HCT116 (cell line): ENCODE data around the gene DNM1. TPM values are rescaled to one million over a fixed set of nuclear protein-coding genes. Genes with fewer than 3 reads are reported as not detected.

Experiments used
- ATAC-seq: fragments of 200-7000 bp; cut with Tn5 transposase; 2 replicates; pipeline ENCODE4 v1.9.1; 2020; ENCODE audit warnings: mild to moderate bottlenecking, moderate library complexity
- BruUV-seq: library from RNA; stranded (reverse); fragments of 400-500 nt; replicated peaks from 2 replicates; lab custom pipeline; 2021; lab: Mats Ljungman, UMichigan
- CTCF ChIA-PET: fragments of 300-600 bp; sonication (Branson Sonifier 250); formaldehyde crosslinking; loops from one replicate; lab custom pipeline; 2021; ENCODE audit warnings: antibody characterized with exemption; lab: Charles Lee
- POLR2A ChIA-PET: fragments of 300-600, 350-600 bp; sonication (Branson Sonifier 250); formaldehyde crosslinking; loops from one replicate; lab custom pipeline; 2021; ENCODE audit warnings: antibody characterized with exemption; lab: Charles Lee
- RAD21 ChIA-PET, 2 experiments: fragments of 300-600 bp; sonication (Branson Sonifier 250); formaldehyde crosslinking; loops; one replicate each; lab custom pipeline; 2023; ENCODE audit warnings: low total read pairs in 2 of 2; ENCODE audit not compliant: uncharacterized antibody in 2 of 2, unreplicated experiment in 2 of 2, low non-redundant PET in 1 of 2; lab: Charles Lee
- DNase-seq: peaks from one replicate; pipeline ENCODE4 v3.0.0-alpha.2; 2010; ENCODE audit warnings: low read depth, low spot score
- H2AFZ ChIP-seq: fragments of 200-600 bp; shearing (Covaris generic), sonication (generic); 2 replicates; pipeline ENCODE4 v1.6.1; 2017; ENCODE audit warnings: low read depth, mixed run types, mixed read lengths, antibody characterized with exemption, low read length; ENCODE audit not compliant: poor library complexity, severe bottlenecking
- H3K27ac ChIP-seq: 2 replicates; pipeline ENCODE4 v1.5.1; 2012; ENCODE audit warnings: low read depth, low read length
- H3K27me3 ChIP-seq: fragments of 200-600 bp; sonication (generic); 2 replicates; pipeline ENCODE4 v1.6.1; 2016; ENCODE audit warnings: mixed run types, low read length, mixed read lengths; ENCODE audit not compliant: insufficient read depth
- H3K36me3 ChIP-seq, 2 experiments: fragments of 200-500 bp in 1 of 2; fragments of 200-600 bp in 1 of 2; sonication (Bioruptor generic) in 1 of 2; sonication (generic) in 1 of 2; 2 replicates each; pipeline versions ENCODE4 v1.5.1 to v1.6.1; 2014 to 2016; ENCODE audit warnings: low read length in 2 of 2, inconsistent platforms in 1 of 2, mixed read lengths in 1 of 2, mixed run types in 1 of 2; ENCODE audit not compliant: insufficient read depth in 2 of 2, control insufficient read depth in 1 of 2
- H3K4me1 ChIP-seq, 2 experiments: fragments of 200-600 bp in 1 of 2; sonication (generic) in 1 of 2; 2 replicates each; pipeline versions ENCODE4 v1.5.1 to v1.6.1; 2012 to 2017; ENCODE audit warnings: low read length in 2 of 2, inconsistent platforms in 1 of 2, mild to moderate bottlenecking in 1 of 2, mixed read lengths in 1 of 2, mixed run types in 1 of 2, moderate library complexity in 1 of 2; ENCODE audit not compliant: insufficient read depth in 2 of 2, control insufficient read depth in 1 of 2
- H3K4me2 ChIP-seq: fragments of 200-600 bp; sonication (generic); 2 replicates; pipeline ENCODE4 v1.6.1; 2017; ENCODE audit warnings: mixed run types, low read length, mixed read lengths
- H3K4me3 ChIP-seq, 2 experiments: fragments of 200-600 bp in 1 of 2; sonication (generic) in 1 of 2; replicated peaks in 1 of 2; 2 replicates each; pipeline ENCODE4 v1.5.1; 2011 to 2016; ENCODE audit warnings: low read length in 2 of 2, control low read depth in 1 of 2, low read depth in 1 of 2, mild to moderate bottlenecking in 1 of 2, mixed read lengths in 1 of 2, mixed run types in 1 of 2
- H3K79me2 ChIP-seq: fragments of 200-600 bp; sonication (generic); 2 replicates; pipeline ENCODE4 v1.6.1; 2017; ENCODE audit warnings: mild to moderate bottlenecking, mixed run types, low read length, moderate library complexity, mixed read lengths; ENCODE audit not compliant: insufficient read depth
- H3K9ac ChIP-seq: fragments of 200-600 bp; sonication (generic); 2 replicates; pipeline ENCODE4 v1.6.1; 2016; ENCODE audit warnings: low read length, mixed read lengths
- H3K9me2 ChIP-seq: fragments of 200-600 bp; sonication (generic), shearing (Covaris generic); 2 replicates; pipeline ENCODE4 v1.6.1; 2017; ENCODE audit warnings: mixed run types, mild to moderate bottlenecking, moderate library complexity; ENCODE audit not compliant: insufficient read depth
- H3K9me3 ChIP-seq, 2 experiments: fragments of 200-500 bp in 1 of 2; fragments of 200-600 bp in 1 of 2; sonication (Bioruptor generic) in 1 of 2; sonication (generic) in 1 of 2; 2 replicates each; pipeline ENCODE4 v1.6.1; 2014 to 2017; ENCODE audit warnings: low read length in 2 of 2, mixed read lengths in 2 of 2, inconsistent platforms in 1 of 2, low read depth in 1 of 2, mild to moderate bottlenecking in 1 of 2, mixed run types in 1 of 2, moderate library complexity in 1 of 2; ENCODE audit not compliant: control insufficient read depth in 1 of 2, insufficient read depth in 1 of 2
- H4K20me1 ChIP-seq: fragments of 200-600 bp; sonication (generic), shearing (Covaris generic); 2 replicates; pipeline ENCODE4 v1.6.1; 2017; ENCODE audit warnings: mixed run types, mild to moderate bottlenecking, moderate library complexity; ENCODE audit not compliant: insufficient read depth
- CBX3 ChIP-seq: IDR thresholded peaks from 2 replicates; pipeline ENCODE4 v1.6.1; 2012; ENCODE audit warnings: low read depth
- CEBPB ChIP-seq: IDR thresholded peaks from 2 replicates; pipeline ENCODE4 v1.6.1; 2012; ENCODE audit warnings: low read depth
- EGR1 ChIP-seq: IDR thresholded peaks from 2 replicates; pipeline ENCODE4 v1.6.1; 2012; ENCODE audit warnings: low read depth
- FOSL1 ChIP-seq: IDR thresholded peaks from 2 replicates; pipeline ENCODE4 v1.6.1; 2012; ENCODE audit warnings: low read depth
- JUND ChIP-seq: IDR thresholded peaks from 2 replicates; pipeline ENCODE4 v1.6.1; 2012
- POLR2A ChIP-seq: IDR thresholded peaks from 2 replicates; pipeline ENCODE4 v1.7.0; 2011; ENCODE audit warnings: borderline replicate concordance; ENCODE audit not compliant: insufficient read depth, insufficient read length; ENCODE audit errors: extremely low read depth
- POLR2AphosphoS5 ChIP-seq: IDR thresholded peaks from 2 replicates; pipeline ENCODE4 v1.6.1; 2011; ENCODE audit warnings: mild to moderate bottlenecking, low read depth, low read length, moderate library complexity
- RAD21 ChIP-seq: IDR thresholded peaks from 2 replicates; pipeline ENCODE4 v1.6.1; 2012; ENCODE audit warnings: low read depth, mild to moderate bottlenecking
- SIN3A ChIP-seq: IDR thresholded peaks from 2 replicates; pipeline ENCODE4 v1.6.1; 2012; ENCODE audit warnings: low read depth
- SP1 ChIP-seq: IDR thresholded peaks from 2 replicates; pipeline ENCODE4 v1.6.1; 2012; ENCODE audit warnings: low read depth
- YY1 ChIP-seq: IDR thresholded peaks from 2 replicates; pipeline ENCODE4 v1.6.1; 2011; ENCODE audit warnings: low read length, low read depth, moderate library complexity, mild to moderate bottlenecking; ENCODE audit not compliant: insufficient replicate concordance; ENCODE audit errors: extremely low read depth
- ZFX ChIP-seq: fragments of 450-650 bp; IDR thresholded peaks from 2 replicates; pipeline ENCODE4 v1.6.1; 2017
- ZNF274 ChIP-seq: fragments of 200-500 bp; sonication (Bioruptor generic); IDR thresholded peaks from 2 replicates; pipeline ENCODE4 v1.6.1; 2014; ENCODE audit warnings: mild to moderate bottlenecking, low read depth, low read length, inconsistent platforms
- intact Hi-C: fragments of 100-400 bp; cut with micrococcal nuclease; formaldehyde crosslinking; loops from 2 replicates; pipeline ENCODE4 v1.10.0; 2022
- total RNA-seq: library from RNA; stranded (reverse); gene quantifications from one replicate; pipeline ENCODE4 v1.2.1, GENCODE V29; 2021; ENCODE audit not compliant: unreplicated experiment
- TF ChIP-seq, protein P1 (sequence below): IDR thresholded peaks from 2 replicates; pipeline ENCODE4 v1.6.1; 2011; ENCODE audit warnings: mild to moderate bottlenecking, low read length, moderate library complexity; ENCODE audit not compliant: insufficient replicate concordance; ENCODE audit errors: extremely low read depth
- TF ChIP-seq, protein P2 (sequence below): IDR thresholded peaks from 2 replicates; pipeline ENCODE4 v1.6.1; 2012
- TF ChIP-seq, protein P3 (sequence below), 3 experiments: fragments of 200-600 bp in 1 of 3; sonication (generic) in 1 of 3; IDR thresholded peaks in 2 of 3; conservative IDR thresholded peaks in 1 of 3; 2 replicates each; pipeline ENCODE4 v1.5.1; 2012 to 2017; ENCODE audit warnings: low read depth in 2 of 3, low read length in 2 of 3, antibody characterized with exemption in 1 of 3, borderline replicate concordance in 1 of 3, control low read depth in 1 of 3, mild to moderate bottlenecking in 1 of 3, mixed read lengths in 1 of 3, mixed run types in 1 of 3, moderate library complexity in 1 of 3; ENCODE audit not compliant: insufficient read depth in 1 of 3
- TF ChIP-seq, protein P4 (sequence below): IDR thresholded peaks from 2 replicates; pipeline ENCODE4 v1.6.1; 2012

Gene DNM1
- total RNA-seq, 1 experiment from 2014 or later, result 12.0 TPM

DNA sequence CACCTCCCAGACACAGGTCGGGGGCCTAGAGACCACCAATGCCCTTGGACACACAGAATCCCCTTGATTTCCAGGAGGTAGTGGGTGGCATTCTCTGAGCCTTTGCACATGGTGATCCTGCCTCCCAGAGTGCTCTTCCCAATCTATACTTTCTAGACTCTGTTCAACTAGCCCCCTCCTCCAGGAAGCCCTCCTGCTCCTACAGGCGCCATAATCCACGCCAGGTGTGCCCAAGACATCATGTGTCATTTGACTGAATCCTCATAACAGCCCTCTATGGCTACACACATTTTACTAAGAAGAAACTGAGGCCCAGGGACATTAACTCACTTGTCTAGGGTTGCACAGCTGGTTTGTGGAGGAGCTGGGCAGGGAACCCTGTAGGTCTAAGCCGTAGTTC is 36.0 kb upstream of the DNM1 start:
- H3K4me1 ChIP-seq, result no peaks in the 10 kb centered on the region; a peak in 1 of 4 replicates
- no peaks in the 10 kb centered on the region for H4K20me1 ChIP-seq
- DNase-seq, result no peak
- H2AFZ ChIP-seq, result no peak overlapping the region
- no peaks in the 10 kb centered on the region for H3K9me3 ChIP-seq
- H3K9me2 ChIP-seq, result no peaks in the 10 kb centered on the region
- ChIA-PET POLR2A (no interaction called here), CTCF (no interaction called here), RAD21 (no interaction called here)
- no peaks in the 10 kb centered on the region; the same call in 1 of the 2 replicates for H3K79me2 ChIP-seq
- no peak for ATAC-seq
- TF ChIP-seq, protein P1, sequence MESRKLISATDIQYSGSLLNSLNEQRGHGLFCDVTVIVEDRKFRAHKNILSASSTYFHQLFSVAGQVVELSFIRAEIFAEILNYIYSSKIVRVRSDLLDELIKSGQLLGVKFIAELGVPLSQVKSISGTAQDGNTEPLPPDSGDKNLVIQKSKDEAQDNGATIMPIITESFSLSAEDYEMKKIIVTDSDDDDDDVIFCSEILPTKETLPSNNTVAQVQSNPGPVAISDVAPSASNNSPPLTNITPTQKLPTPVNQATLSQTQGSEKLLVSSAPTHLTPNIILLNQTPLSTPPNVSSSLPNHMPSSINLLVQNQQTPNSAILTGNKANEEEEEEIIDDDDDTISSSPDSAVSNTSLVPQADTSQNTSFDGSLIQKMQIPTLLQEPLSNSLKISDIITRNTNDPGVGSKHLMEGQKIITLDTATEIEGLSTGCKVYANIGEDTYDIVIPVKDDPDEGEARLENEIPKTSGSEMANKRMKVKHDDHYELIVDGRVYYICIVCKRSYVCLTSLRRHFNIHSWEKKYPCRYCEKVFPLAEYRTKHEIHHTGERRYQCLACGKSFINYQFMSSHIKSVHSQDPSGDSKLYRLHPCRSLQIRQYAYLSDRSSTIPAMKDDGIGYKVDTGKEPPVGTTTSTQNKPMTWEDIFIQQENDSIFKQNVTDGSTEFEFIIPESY, result no peak
- TF ChIP-seq CEBPB (no peak), CBX3 (no peak), ZNF274 (no peak), ZFX (no peak), FOSL1 (no peak), POLR2AphosphoS5 (no peak), YY1 (no peak), JUND (no peak), SP1 (no peak), EGR1 (no peak), POLR2A (no peak), SIN3A (no peak), RAD21 (no peak)
- TF ChIP-seq, protein P2, sequence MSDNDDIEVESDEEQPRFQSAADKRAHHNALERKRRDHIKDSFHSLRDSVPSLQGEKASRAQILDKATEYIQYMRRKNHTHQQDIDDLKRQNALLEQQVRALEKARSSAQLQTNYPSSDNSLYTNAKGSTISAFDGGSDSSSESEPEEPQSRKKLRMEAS, result no peak
- TF ChIP-seq, protein P3, sequence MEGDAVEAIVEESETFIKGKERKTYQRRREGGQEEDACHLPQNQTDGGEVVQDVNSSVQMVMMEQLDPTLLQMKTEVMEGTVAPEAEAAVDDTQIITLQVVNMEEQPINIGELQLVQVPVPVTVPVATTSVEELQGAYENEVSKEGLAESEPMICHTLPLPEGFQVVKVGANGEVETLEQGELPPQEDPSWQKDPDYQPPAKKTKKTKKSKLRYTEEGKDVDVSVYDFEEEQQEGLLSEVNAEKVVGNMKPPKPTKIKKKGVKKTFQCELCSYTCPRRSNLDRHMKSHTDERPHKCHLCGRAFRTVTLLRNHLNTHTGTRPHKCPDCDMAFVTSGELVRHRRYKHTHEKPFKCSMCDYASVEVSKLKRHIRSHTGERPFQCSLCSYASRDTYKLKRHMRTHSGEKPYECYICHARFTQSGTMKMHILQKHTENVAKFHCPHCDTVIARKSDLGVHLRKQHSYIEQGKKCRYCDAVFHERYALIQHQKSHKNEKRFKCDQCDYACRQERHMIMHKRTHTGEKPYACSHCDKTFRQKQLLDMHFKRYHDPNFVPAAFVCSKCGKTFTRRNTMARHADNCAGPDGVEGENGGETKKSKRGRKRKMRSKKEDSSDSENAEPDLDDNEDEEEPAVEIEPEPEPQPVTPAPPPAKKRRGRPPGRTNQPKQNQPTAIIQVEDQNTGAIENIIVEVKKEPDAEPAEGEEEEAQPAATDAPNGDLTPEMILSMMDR (IDR thresholded peaks at IDR 0.05 in 2 of 3, conservative IDR thresholded peaks at IDR 0.05 in 1 of 3; ENCODE audit: borderline replicate concordance in 1 of 3, insufficient read depth in 1 of 3, low read depth in 2 of 3, low read length in 2 of 3), result no peak
- TF ChIP-seq, protein P4, sequence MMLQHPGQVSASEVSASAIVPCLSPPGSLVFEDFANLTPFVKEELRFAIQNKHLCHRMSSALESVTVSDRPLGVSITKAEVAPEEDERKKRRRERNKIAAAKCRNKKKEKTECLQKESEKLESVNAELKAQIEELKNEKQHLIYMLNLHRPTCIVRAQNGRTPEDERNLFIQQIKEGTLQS, result no peak
- no peak overlapping the region for H3K4me3 ChIP-seq
- H3K27me3 ChIP-seq, result no peaks in the 10 kb centered on the region
- H3K4me2 ChIP-seq, result no peak overlapping the region
- H3K9ac ChIP-seq, result no peak overlapping the region
- peaks cover 20 to 25% of the 10 kb centered on the region in 2 experiments; a peak in 3 of 4 replicates for H3K36me3 ChIP-seq
- no TSS peak for BruUV-seq
- no peak overlapping the region for H3K27ac ChIP-seq
- intact Hi-C loops, result no loop called here
